HG03095 (cell line): ENCODE results near the gene TGFA.

ENCODE experiments used
- ATAC-seq: cut with Tn5 transposase; IDR thresholded peaks from one replicate; pipeline ENCODE4 v1.9.1; 2021; ENCODE audit warnings: moderate library complexity; ENCODE audit not compliant: unreplicated experiment

Gene TGFA

GRCh38 chr2:70525032-70525431 lies 28.6 kb downstream of the TGFA start:
- no peak for ATAC-seq

DNA sequence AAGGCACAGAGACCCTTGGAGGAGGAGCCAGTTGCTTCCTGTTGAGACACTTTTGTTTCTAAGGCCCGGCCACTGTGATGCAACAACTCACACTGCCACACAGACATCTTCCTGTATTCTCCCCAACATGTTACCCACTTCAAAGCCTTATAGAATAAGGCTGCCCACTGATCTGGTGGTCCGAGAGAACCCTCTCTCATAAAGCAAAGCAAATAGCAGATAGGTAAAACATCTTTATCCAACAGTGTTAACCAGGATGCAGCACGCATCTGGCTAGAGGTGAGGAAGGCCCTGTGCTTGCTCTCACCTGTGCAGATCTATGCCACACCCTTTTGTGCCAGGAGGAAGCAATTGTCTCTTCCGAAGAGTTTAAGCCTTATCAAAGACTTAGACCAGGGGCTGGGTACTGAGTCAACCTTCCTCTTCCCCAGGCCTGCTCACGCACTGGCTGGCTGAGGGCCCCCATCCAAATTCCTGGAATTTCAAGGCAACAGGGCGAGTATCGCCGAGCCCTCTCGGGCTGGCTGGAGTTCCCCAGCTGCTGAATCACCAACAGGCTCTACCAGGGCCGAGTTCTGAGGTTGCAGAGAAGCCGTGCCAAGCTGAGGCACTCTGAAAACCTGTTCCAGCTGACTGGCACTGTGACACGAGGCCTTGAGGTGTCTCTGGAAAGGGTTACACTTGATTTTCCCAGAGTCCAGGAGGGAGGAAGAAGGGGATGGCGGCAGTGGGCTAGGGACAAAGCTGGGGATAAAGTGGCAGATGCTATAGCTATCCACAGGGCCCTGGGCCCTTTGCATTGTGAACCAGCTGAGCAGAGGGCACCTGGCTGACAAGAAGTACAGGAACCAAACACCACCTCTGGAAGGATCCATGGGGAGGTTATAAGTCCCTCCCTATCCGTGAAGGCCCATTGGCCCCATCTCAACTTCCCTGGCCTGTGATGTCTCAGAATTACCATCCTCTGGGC lies 29.3 kb downstream of the TGFA start:
- ATAC-seq = no peak

- ATAC-seq = no peak
These were observed 30.0 kb downstream of the TGFA start for GRCh38 chr2:70523672-70523995.

GRCh38 chr2:70522627-70523026 lies 31.0 kb downstream of the TGFA start:
- no peak for ATAC-seq

DNA sequence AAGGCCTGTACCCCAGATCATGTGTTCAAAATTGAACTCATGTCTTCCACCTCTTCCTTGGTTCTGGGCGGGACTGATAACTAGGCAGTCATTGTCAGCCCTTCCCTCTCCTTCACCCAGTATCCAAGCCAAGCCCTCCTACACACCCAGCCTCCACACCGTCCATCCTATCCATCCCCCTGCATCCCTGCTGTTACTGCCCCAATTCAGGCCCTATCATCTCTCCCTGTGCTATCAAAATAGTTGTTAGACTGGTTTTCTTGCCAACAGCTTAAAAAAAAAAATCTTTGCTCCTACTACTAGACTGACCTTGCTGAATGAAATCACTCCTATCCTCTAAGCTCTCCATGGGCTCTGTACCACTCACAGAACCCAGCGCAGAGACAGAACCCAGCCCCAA lies 32.8 kb downstream of the TGFA start:
- ATAC-seq = no peak

DNA sequence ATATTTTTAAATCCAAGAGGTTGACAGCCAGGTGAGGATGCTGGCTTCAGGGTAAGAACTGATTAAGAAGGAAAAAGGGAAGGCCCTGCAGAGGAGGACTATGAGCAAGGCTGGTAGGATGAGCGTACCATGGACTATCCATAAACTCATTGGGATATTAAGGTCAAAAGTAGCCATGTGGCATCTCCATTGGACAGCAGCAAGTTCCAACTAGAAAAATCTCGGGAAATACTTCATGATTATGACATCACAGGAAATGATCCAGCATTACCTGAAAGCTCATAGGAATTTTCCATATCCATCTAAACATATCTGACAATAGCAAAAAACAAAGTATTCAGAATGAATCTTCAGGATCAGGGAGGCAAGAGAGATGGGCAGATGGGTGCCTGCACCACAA lies 34.2 kb downstream of the TGFA start:
- no peak for ATAC-seq

- no peak for ATAC-seq
These were observed 35.1 kb downstream of the TGFA start for GRCh38 chr2:70518557-70518956.

- ATAC-seq = no peak
These were observed 35.8 kb downstream of the TGFA start for GRCh38 chr2:70517804-70518203.

DNA sequence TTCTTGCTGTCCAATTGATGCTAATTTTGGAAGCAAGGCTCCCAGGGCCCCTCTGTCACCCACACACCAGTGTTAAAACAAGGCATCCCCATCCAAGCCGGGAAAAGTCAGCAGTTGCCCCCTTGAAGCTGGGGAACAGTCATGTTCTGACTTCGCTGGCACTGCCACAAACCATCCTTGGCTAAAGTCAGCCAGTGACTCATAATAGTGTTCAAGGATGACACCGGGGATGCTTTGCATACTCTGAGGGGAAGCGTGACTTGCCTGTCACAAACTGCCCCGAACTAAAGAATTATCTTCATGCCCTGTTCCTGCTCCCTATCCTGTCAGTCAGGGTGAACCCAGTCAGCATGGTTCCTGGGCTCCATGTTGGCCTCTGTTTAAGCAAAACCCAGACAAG lies 37.0 kb downstream of the TGFA start:
- peak; percentile 98 for ATAC-seq

- ATAC-seq = no peak
These were observed 37.7 kb downstream of the TGFA start for GRCh38 chr2:70515938-70516337.

- ATAC-seq = no peak
These were observed 39.0 kb downstream of the TGFA start for GRCh38 chr2:70514612-70515055.

- no peak for ATAC-seq
These were observed 39.9 kb downstream of the TGFA start for GRCh38 chr2:70513738-70514137.

DNA sequence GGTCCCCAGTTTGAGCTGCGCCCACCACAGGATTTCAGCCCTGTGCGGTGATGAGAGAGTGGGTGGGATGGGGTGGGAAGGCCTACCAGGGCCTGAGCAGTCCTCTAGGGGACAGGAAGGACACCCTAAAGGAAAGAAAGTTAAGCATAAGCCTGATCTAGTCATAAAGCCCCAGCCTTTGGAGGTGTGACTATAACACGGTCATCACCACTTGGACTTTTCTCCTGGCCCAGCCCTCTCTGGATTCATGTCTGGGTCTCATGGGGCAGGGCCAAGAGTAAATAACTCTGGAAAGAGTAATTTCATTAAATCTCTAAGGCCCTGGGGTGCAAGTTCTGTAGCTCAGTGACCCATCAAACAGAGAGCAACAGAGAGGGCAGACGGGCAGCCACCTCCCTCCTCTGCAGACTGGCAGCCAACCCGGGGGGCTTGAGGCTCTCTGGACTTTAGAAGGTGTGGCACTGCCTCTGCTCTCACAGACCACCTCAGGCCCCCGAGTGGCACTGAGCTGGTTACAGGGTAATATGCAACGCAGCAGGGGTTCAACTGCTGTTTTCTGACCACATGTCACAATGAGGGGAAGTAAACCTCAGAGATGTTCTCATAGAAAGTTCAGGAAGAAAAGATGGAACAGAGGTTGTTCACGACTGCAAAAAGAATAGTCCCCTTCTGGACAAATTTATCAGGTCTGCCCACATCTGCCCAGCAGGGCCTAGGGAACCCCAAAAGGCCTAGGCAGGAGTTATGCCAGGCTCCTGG lies 41.5 kb downstream of the TGFA start:
- ATAC-seq = no peak

DNA sequence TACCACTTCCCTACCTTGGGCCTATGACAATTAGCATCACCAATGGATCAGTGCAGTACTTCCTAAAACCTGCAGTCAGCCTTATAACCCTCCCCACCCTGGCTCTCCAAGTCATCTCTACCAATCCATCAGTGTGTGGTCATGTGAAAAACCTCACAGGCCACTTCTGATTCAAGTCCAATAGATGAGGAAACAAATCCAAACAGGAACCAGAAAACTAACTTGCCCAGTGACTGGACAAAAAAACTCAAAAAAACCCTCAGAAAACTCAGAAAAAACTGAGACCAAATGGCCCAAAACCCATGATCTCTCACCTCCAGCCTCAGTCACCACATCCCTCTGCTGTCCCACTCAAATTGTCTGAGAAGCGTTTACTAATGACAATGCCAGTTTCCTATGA lies 43.3 kb downstream of the TGFA start:
- ATAC-seq = no peak

GRCh38 chr2:70509565-70509964 lies 44.1 kb downstream of the TGFA start:
- ATAC-seq = no peak

- ATAC-seq = no peak
These were observed 44.7 kb downstream of the TGFA start for GRCh38 chr2:70508711-70509462.

DNA sequence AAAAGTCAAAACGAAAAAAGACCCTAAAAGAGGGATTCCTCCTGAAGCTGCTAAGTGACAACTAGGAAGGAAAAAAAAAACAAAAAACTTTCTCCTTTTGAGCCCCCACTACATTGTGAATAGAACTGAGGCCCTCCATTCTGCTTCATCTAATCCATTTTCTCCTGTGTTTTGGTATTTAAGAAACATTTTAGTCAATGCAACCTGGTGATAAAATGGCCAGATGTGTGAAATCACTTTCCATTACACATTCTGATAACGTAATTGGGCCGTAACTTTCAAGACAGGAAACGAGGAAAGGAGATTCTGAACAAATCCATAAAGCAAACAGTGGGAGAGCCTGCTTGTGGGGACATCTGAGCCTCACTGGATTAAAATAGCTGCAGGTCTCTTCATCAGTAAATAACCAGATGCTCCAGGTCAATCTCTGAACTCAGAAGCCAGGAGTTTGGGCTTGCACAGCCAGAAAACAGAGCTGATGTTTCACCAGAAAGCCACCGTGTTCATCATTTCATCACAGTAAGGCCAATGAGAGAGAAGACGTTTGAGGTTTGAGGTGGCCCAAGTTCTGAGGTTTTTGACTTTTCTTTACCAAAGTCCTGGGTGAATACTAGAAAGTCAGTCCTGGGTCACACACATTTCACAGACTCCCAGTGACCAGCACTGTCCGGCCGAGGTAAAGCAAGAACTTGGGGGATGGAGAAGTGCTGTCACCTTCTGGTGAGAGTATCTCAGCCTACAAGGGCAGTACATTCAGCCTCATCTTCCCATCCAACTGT lies 47.8 kb downstream of the TGFA start:
- ATAC-seq = no peak

GRCh38 chr2:70504750-70505149 lies 48.9 kb downstream of the TGFA start:
- no peak for ATAC-seq

GRCh38 chr2:70503896-70504295 lies 49.7 kb downstream of the TGFA start:
- ATAC-seq = no peak

DNA sequence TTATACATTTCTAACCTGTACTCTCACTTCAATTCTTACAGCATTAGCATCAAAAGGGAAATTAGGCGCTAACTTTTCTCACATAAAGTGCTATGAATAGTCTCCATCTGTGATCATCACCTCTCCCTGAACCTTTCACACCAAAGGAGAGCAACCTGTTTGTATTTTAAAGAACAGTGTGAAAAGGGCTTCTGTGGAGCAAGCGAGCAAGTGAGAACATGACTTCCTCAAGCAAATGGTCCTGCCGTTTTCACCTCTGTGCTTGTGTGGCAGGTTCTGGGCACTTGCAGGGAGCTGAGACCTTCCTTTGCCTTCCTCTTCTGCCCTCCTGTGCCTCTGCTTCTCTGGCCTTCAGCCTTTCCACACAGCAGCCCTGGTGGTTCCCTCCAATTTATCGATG lies 51.9 kb downstream of the TGFA start:
- no peak for ATAC-seq

- ATAC-seq = no peak
These were observed 52.4 kb downstream of the TGFA start for GRCh38 chr2:70501215-70501614.
